A375 (cell line): ENCODE measurements around the gene CEP350. TPM values are rescaled to one million over a fixed set of nuclear protein-coding genes. Genes with fewer than 3 reads are reported as not detected.

Experiments used
- total RNA-seq: library from RNA; depleted of rRNA; stranded (reverse); fragments of >200 nt; shearing (Covaris generic); gene quantifications from 2 replicates; pipeline ENCODE4 v1.2.3, GENCODE V29; 2014; rRNA removed

CEP350 gene
- total RNA-seq = 41.7 and 64.1 TPM in 2 replicates

GRCh38 chr1:179954493-179955286, at the start of gene CEP350:
Gene CEP350 (plus strand): TSS chr1:179954810. CDS start chr1:179986182, 31,372 bp downstream.

GRCh38 chr1:180154325-180155181, 199.9 kb downstream of the CEP350 start, which contains the start of gene QSOX1:
Gene QSOX1 (plus strand): TSS chr1:180154869. CDS start chr1:180154908, 39 bp downstream.

Other genes starting within 250 kb of the CEP350 start
- gene FAM163A, start 211.5 kb upstream of the CEP350 start, total RNA-seq = 0.08 TPM in 1 of 2 replicates, not detected in the other
- gene TOR1AIP2, start 77.0 kb upstream of the CEP350 start, total RNA-seq = 83.7 and 117 TPM in 2 replicates
- 40.2 and 46.4 TPM in 2 replicates for gene TOR1AIP1, start 72.5 kb upstream of the CEP350 start, total RNA-seq
- gene QSOX1, start 200.1 kb downstream of the CEP350 start, total RNA-seq = 101 and 112 TPM in 2 replicates